ENCODE measurements around the gene FBXL17.

- TF ChIP-seq POLR2A (IDR thresholded peaks at IDR 0.05; ENCODE audit: low read depth) (no peak), CTCF (IDR thresholded peaks at IDR 0.05) (no peak), POLR2AphosphoS5 (IDR thresholded peaks at IDR 0.05) (no peak), EP300 (IDR thresholded peaks at IDR 0.05) (no peak)
These were observed 569.2 kb downstream of the FBXL17 start for GRCh38 chr5:107812570-107813141.

All from esophagus muscularis mucosa (tissue), 4 donors.